ENCODE measurements around the gene CCL27.

The CCL27 gene

DNA sequence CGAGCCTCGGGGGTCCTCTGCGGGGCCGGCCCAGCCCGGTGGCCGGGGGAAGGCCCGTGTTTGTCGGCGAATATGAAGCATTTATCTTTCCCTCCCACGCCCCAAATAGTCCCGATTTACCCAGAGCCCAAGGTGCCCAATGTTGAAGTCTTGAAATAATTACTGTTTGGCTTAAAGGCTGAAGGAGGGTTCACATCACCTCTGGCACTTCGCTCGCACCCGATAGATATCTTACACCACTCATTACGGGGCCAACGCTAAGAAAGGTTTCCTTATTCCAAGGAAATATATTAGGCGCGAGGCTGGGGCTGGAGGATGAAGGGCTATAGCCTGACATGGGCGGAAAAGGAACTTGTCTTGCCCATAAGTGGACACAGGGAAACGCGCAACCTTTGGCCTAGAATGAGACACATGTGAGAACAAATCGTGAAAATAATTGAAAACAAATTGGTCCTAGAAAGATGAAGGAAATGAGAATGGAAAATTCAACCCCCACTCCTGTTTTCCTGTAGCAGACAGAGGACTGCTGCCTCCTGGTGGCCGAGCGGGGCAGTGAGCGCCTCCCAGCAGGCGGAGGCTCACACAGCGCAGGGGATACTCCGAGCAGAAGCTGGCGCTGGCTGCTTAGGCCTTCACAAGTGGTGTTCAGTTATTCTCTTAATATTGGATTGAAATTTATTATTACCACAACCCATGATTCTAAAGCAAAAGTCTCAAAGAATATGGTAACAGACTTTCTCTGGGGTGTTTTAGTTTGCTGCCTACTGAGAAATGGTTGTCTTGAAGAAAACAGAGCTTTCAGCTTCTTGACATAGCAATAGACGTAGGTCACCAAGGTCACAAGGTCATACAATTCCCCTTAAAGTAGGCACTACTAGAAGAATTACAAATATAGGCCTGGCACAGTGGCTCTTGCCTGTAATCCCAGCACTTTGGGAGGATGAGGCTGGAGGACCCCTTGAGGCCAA, 39.6 kb upstream of the CCL27 start:
- H3K4me3 ChIP-seq (ENCODE audit: low read depth, low read length), result peak overlapping the region; percentile 55
- peak; percentile 68 for DNase-seq (ENCODE audit: low read depth)
- in situ Hi-C loops (cut with HindIII; ENCODE audit: low sequenced_read_pairs), result no loop called here
- peak; percentile 99 for TF ChIP-seq CTCF (IDR thresholded peaks at IDR 0.05; ENCODE audit: low read depth, low read length, missing control alignments)

DNA sequence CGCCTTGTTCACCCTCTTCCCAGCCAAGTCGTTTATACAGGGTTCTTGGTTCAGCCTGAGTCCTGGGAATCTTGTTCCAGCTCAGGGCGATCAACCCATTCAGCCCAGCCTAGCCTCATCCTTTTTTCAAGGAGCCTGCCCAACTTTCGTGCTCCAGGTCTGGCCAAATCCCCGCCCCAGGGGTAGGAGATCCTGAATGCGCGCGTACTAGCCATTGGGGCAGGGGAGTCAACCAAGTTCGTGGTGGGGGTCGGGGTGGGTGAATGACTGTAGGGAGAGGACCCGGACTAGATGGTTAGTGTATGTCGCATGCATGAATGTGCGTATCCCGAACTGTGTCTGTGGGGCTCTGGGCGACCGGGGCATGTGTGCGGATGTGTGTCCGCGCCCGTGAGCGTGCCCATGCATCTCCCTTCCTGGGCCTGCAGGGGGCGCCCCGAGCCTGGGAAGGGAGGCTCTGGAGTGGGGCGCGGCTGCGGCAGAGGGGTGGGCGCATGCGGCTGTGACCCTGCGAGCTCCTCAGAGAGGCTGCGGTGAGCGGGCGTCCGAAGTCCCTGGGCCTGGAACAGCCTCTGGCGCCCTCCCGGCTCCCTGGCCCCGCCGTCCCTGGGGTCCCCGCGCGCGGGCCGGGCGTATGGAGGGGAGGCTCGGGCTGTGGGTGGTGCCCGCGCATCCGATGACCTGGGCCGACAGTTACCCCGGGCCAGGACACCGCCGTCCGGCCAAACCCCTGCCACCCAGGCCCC, 38.7 kb upstream of the CCL27 start:
- TF ChIP-seq CTCF (IDR thresholded peaks at IDR 0.05; ENCODE audit: low read depth, low read length, missing control alignments), result peak; percentile 89
- peak; percentile 3 for DNase-seq (ENCODE audit: low read depth)
- H3K4me3 ChIP-seq (ENCODE audit: low read depth, low read length), result peak overlapping the region; percentile 55
- in situ Hi-C loops (cut with HindIII; ENCODE audit: low sequenced_read_pairs), result no loop called here

- DNase-seq (ENCODE audit: low read depth), result no peak
- in situ Hi-C loops (cut with HindIII; ENCODE audit: low sequenced_read_pairs), result no loop called here
- TF ChIP-seq CTCF (IDR thresholded peaks at IDR 0.05; ENCODE audit: low read depth, low read length, missing control alignments), result no peak
- H3K4me3 ChIP-seq (ENCODE audit: low read depth, low read length), result no peak overlapping the region
Measured at GRCh38 chr9:34694811-34695210, 32.4 kb upstream of the CCL27 start.

DNA sequence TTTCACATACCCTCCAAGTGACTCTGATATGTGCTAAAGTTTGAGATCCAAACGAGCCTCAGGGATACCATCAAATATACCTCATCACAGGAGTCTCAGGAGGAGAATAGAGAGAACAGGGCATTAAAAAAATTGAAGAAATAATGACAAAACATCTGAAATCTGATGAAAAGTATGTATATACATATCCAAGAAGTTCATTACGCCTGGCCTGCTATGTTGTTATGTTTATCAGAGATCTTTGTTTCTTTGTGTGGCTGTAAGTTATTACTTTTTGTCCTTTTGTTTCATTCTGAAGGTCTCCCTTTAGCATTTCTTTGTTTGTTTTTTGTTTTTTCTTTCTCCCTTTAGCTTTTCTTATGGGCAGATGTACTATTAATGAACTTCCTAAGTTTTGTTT, 31.1 kb upstream of the CCL27 start:
- no peak for TF ChIP-seq CTCF (IDR thresholded peaks at IDR 0.05; ENCODE audit: low read depth, low read length, missing control alignments)
- H3K4me3 ChIP-seq (ENCODE audit: low read depth, low read length), result no peak overlapping the region
- in situ Hi-C loops (cut with HindIII; ENCODE audit: low sequenced_read_pairs), result no loop called here
- no peak for DNase-seq (ENCODE audit: low read depth)

GRCh38 chr9:34691936-34692315, 29.5 kb upstream of the CCL27 start:
- H3K4me3 ChIP-seq (ENCODE audit: low read depth, low read length), result no peak overlapping the region
- DNase-seq (ENCODE audit: low read depth), result no peak
- in situ Hi-C loops (cut with HindIII; ENCODE audit: low sequenced_read_pairs), result no loop called here
- TF ChIP-seq CTCF (IDR thresholded peaks at IDR 0.05; ENCODE audit: low read depth, low read length, missing control alignments), result no peak

DNA sequence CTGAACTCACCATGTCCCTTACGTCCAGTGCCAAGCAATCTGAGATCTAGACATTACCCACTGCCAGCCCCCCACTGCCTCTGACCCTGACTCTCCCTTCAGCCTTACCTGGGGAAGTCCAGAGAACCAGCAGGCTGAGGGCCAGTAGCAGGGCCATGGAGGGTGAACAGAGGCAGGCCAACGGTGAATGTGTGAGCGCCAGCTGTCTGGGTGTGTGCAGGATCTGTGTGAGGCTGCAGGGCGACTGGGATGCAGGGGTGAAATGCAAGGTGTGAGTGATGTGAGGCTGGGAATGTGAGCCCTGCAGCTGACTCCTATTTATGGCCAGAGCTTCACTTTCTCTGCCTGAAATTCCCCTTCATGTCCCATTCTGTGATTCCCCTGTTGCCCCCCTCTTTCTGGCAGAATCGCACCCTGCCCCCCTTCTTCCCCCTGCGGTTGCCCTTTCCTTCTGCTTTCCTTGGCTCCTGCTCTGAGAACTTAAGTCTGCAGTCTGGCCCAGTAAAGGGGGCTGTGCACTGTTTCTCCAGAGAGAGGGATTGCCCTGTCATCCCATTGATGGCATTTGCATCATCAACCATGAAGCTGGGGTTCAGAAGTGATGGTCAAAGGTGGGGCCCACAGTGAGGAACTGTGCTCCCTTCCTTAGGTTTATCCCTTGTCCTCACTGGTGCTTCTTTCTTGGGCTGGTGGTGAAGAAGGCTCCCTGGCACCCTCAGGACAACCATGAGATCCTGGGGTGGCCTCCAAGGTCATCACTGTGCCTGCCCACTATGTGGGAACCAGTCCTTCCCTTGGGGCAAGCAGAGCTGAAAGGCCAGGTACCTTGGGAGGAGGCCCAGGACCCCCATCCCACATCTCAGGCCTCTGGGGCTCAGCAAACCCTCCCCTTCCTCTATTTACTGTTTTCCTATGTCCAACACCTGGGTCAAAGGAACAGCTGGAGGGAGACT, 28.8 kb upstream of the CCL27 start, which contains the start of gene CCL19:
TSS of gene CCL19 (minus strand) at position 294 of the 953 bp plus-strand sequence. CDS start at position 157, 137 bp downstream.
- no peak for TF ChIP-seq CTCF (IDR thresholded peaks at IDR 0.05; ENCODE audit: low read depth, low read length, missing control alignments)
- DNase-seq (ENCODE audit: low read depth), result no peak
- H3K4me3 ChIP-seq (ENCODE audit: low read depth, low read length), result no peak within 1 kb of the TSS
- in situ Hi-C loops (cut with HindIII; ENCODE audit: low sequenced_read_pairs), result no loop called here

Measured in astrocyte of the cerebellum (primary cell).